WTC11 (cell line): ENCODE data around the gene ZNF598. TPM values are rescaled to one million over a fixed set of nuclear protein-coding genes. Genes with fewer than 3 reads are reported as not detected.

Experiments
- ATAC-seq: fragments of 200-7000 bp; cut with Tn5 transposase; 2 replicates; pipeline ENCODE4 v1.10.0; 2021; ENCODE audit warnings: mild to moderate bottlenecking, moderate library complexity
- CTCF ChIA-PET: fragments of 300-600 bp; sonication (Branson Sonifier 250); formaldehyde crosslinking; loops from one replicate; lab custom pipeline; 2021; ENCODE audit warnings: antibody characterized with exemption; lab: Charles Lee
- POLR2A ChIA-PET: fragments of 350-600 bp; sonication (Branson Sonifier 250); formaldehyde crosslinking; loops from one replicate; lab custom pipeline; 2021; ENCODE audit warnings: antibody characterized with exemption; lab: Charles Lee
- DNase-seq: peaks from one replicate; pipeline ENCODE4 v3.0.0; 2021; ENCODE audit warnings: low spot score
- H3K27ac Mint-ChIP-seq: 2 replicates; pipeline ENCODE4 v1.8.0; 2021; ENCODE audit warnings: mixed read lengths
- H3K27me3 Mint-ChIP-seq: 2 replicates; pipeline ENCODE4 v1.8.0; 2021; ENCODE audit warnings: low read depth, mild to moderate bottlenecking, moderate library complexity, mixed read lengths
- H3K36me3 Mint-ChIP-seq: 2 replicates; pipeline ENCODE4 v1.8.0; 2021; ENCODE audit warnings: mixed read lengths
- H3K4me1 Mint-ChIP-seq: 2 replicates; pipeline ENCODE4 v1.8.0; 2022; ENCODE audit warnings: mixed read lengths
- H3K4me3 Mint-ChIP-seq: 2 replicates; pipeline ENCODE4 v1.8.0; 2021; ENCODE audit warnings: mild to moderate bottlenecking, moderate library complexity, mixed read lengths
- H3K9me3 Mint-ChIP-seq: 2 replicates; pipeline ENCODE4 v1.8.0; 2021; ENCODE audit warnings: mixed read lengths
- AFF4 ChIP-seq: sonication (generic); formaldehyde crosslinking; IDR thresholded peaks from 2 replicates; pipeline ENCODE4 v1.8.1; 2023; ENCODE audit warnings: mild to moderate bottlenecking, missing genetic modification reagents, borderline replicate concordance
- AR ChIP-seq: fragments of 250-450 bp; sonication (Bioruptor Pico); IDR thresholded peaks from 2 replicates; pipeline ENCODE4 v1.9.0; 2021; ENCODE audit warnings: mild to moderate bottlenecking
- ATF1 ChIP-seq: sonication (generic); formaldehyde crosslinking; IDR thresholded peaks from 2 replicates; pipeline ENCODE4 v1.8.1; 2023; ENCODE audit warnings: mild to moderate bottlenecking, moderate library complexity, missing genetic modification reagents
- CREM ChIP-seq: sonication (generic); formaldehyde crosslinking; IDR thresholded peaks from 2 replicates; pipeline ENCODE4 v1.8.1; 2022; ENCODE audit warnings: mild to moderate bottlenecking, missing genetic modification reagents, moderate library complexity
- ETV6 ChIP-seq: sonication (generic); formaldehyde crosslinking; IDR thresholded peaks from 2 replicates; pipeline ENCODE4 v1.8.1; 2022; ENCODE audit warnings: mild to moderate bottlenecking, missing genetic modification reagents
- FOXP1 ChIP-seq: sonication (generic); formaldehyde crosslinking; IDR thresholded peaks from 2 replicates; pipeline ENCODE4 v1.8.0; 2022; ENCODE audit warnings: missing genetic modification reagents, mild to moderate bottlenecking, moderate library complexity, borderline replicate concordance
- NFATC4 ChIP-seq: fragments of 250-450 bp; sonication (Bioruptor Pico); IDR thresholded peaks from 2 replicates; pipeline ENCODE4 v1.9.0; 2021; ENCODE audit warnings: mild to moderate bottlenecking
- NFE2L1 ChIP-seq: sonication (generic); formaldehyde crosslinking; IDR thresholded peaks from 2 replicates; pipeline ENCODE4 v1.8.1; 2023; ENCODE audit warnings: missing genetic modification reagents
- NFYB ChIP-seq: sonication (generic); formaldehyde crosslinking; conservative IDR thresholded peaks from 2 replicates; pipeline ENCODE4 v1.8.0; 2022; ENCODE audit warnings: low read depth, missing genetic modification reagents
- NR1H2 ChIP-seq: sonication (generic); formaldehyde crosslinking; IDR thresholded peaks from 2 replicates; pipeline ENCODE4 v1.9.0; 2021; ENCODE audit warnings: mild to moderate bottlenecking, moderate library complexity, missing genetic modification reagents
- PRRX2 ChIP-seq: fragments of 250-450 bp; sonication (Bioruptor Pico); IDR thresholded peaks from 2 replicates; pipeline ENCODE4 v1.8.0; 2021; ENCODE audit warnings: mild to moderate bottlenecking
- ZNF121 ChIP-seq: sonication (generic); formaldehyde crosslinking; IDR thresholded peaks from 2 replicates; pipeline ENCODE4 v1.8.0; 2023; ENCODE audit warnings: missing genetic modification reagents
- ZNF425 ChIP-seq: fragments of 250-450 bp; sonication (Bioruptor Pico); conservative IDR thresholded peaks from 2 replicates; pipeline ENCODE4 v1.9.0; 2021; ENCODE audit warnings: mild to moderate bottlenecking
- total RNA-seq: library from RNA; stranded (reverse); gene quantifications from 3 replicates; pipeline ENCODE4 v1.2.3, GENCODE V29; 2021
- TF ChIP-seq, protein P1 (sequence below): sonication (generic); formaldehyde crosslinking; IDR thresholded peaks from 2 replicates; pipeline ENCODE4 v1.8.0; 2023; ENCODE audit warnings: mild to moderate bottlenecking, missing genetic modification reagents
- TF ChIP-seq, protein P2 (sequence below): sonication (generic); formaldehyde crosslinking; IDR thresholded peaks from 2 replicates; pipeline ENCODE4 v1.8.0; 2023; ENCODE audit warnings: missing genetic modification reagents
- TF ChIP-seq, protein P3 (sequence below): sonication (generic); formaldehyde crosslinking; IDR thresholded peaks from 2 replicates; pipeline ENCODE4 v1.8.1; 2023; ENCODE audit warnings: mild to moderate bottlenecking, missing genetic modification reagents
- TF ChIP-seq, protein P4 (sequence below): sonication (generic); formaldehyde crosslinking; IDR thresholded peaks from 2 replicates; pipeline ENCODE4 v1.8.1; 2023; ENCODE audit warnings: mild to moderate bottlenecking, missing genetic modification reagents, moderate library complexity

ZNF598 gene
- total RNA-seq, 1 experiment from 2014 or later, result 66.4 TPM

DNA sequence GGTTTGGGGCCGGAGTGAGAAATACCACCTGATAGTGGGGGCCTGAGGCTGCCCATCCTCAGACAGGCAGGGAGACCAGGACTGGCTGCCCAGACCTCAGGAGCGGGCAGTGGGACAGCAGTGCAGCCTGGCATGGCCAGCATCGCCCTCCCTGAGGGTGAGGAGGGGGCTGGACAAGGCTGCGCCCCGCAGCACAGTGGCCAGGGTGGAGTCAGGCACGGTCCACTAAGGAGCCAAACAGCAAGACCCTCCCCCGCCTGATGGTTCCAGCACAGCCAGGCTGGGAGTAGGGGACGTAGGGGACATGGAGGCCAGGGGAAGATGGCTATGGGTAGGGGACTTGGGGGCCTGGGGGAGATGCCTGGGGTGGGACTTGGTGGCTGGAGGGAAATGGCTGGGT is 3.3 kb downstream of the ZNF598 start:
- peaks cover 14% of the 10 kb centered on the region for H3K36me3 Mint-ChIP-seq
- no peaks in the 10 kb centered on the region for H3K27me3 Mint-ChIP-seq
- ATAC-seq, result no peak
- ChIA-PET POLR2A (interaction anchor here (3.0 kb wide), 1 partner anchor 14 kb away, joined by 13 read pairs; no protein-coding TSS in a partner anchor), CTCF (interaction anchor here (0.6 to 3.9 kb wide), 6 partner anchors 8 to 140 kb away, joined by 3 to 82 read pairs (median 23); partner anchors contain the start of gene NPW)
- no peak for DNase-seq
- no peak overlapping the region; the same call in 1 of the 2 replicates for H3K4me3 Mint-ChIP-seq
- TF ChIP-seq ATF1 (CRISPR knock-in tag) (no peak), NR1H2 (CRISPR knock-in tag) (no peak), ZNF425 (CRISPR knock-in tag) (no peak), AR (no peak), NFE2L1 (CRISPR knock-in tag) (no peak), ZNF121 (CRISPR knock-in tag) (no peak), PRRX2 (CRISPR knock-in tag) (no peak), FOXP1 (CRISPR knock-in tag) (no peak), NFATC4 (CRISPR knock-in tag) (no peak)
- TF ChIP-seq, protein P1, sequence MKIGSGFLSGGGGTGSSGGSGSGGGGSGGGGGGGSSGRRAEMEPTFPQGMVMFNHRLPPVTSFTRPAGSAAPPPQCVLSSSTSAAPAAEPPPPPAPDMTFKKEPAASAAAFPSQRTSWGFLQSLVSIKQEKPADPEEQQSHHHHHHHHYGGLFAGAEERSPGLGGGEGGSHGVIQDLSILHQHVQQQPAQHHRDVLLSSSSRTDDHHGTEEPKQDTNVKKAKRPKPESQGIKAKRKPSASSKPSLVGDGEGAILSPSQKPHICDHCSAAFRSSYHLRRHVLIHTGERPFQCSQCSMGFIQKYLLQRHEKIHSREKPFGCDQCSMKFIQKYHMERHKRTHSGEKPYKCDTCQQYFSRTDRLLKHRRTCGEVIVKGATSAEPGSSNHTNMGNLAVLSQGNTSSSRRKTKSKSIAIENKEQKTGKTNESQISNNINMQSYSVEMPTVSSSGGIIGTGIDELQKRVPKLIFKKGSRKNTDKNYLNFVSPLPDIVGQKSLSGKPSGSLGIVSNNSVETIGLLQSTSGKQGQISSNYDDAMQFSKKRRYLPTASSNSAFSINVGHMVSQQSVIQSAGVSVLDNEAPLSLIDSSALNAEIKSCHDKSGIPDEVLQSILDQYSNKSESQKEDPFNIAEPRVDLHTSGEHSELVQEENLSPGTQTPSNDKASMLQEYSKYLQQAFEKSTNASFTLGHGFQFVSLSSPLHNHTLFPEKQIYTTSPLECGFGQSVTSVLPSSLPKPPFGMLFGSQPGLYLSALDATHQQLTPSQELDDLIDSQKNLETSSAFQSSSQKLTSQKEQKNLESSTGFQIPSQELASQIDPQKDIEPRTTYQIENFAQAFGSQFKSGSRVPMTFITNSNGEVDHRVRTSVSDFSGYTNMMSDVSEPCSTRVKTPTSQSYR, result no peak
- TF ChIP-seq, protein P2, sequence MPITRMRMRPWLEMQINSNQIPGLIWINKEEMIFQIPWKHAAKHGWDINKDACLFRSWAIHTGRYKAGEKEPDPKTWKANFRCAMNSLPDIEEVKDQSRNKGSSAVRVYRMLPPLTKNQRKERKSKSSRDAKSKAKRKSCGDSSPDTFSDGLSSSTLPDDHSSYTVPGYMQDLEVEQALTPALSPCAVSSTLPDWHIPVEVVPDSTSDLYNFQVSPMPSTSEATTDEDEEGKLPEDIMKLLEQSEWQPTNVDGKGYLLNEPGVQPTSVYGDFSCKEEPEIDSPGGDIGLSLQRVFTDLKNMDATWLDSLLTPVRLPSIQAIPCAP (CRISPR knock-in tag), result no peak
- peaks cover 39% of the 10 kb centered on the region for H3K4me1 Mint-ChIP-seq
- peak overlapping the region; percentile 89 for H3K27ac Mint-ChIP-seq
- no peaks in the 10 kb centered on the region for H3K9me3 Mint-ChIP-seq

- peak; percentile 7 for ATAC-seq
- Mint-ChIP-seq H3K4me1 (peaks cover 39% of the 10 kb centered on the region), H3K27me3 (no peaks in the 10 kb centered on the region), H3K27ac (no peak overlapping the region), H3K4me3 (no peak overlapping the region), H3K36me3 (peaks cover 19% of the 10 kb centered on the region), H3K9me3 (no peaks in the 10 kb centered on the region)
- ChIA-PET CTCF (interaction anchor here (0.9 to 3.9 kb wide), 7 partner anchors 9 to 141 kb away, joined by 3 to 82 read pairs (median 12); partner anchors contain the start of gene NPW), POLR2A (interaction anchor here (3.0 kb wide), 1 partner anchor 13 kb away, joined by 13 read pairs; no protein-coding TSS in a partner anchor)
- peak; percentile 59 for DNase-seq
- TF ChIP-seq CREM (CRISPR knock-in tag) (no peak), AFF4 (CRISPR knock-in tag) (no peak), NFYB (no peak), ETV6 (CRISPR knock-in tag) (no peak), ZNF425 (CRISPR knock-in tag) (no peak)
- TF ChIP-seq, protein P3, sequence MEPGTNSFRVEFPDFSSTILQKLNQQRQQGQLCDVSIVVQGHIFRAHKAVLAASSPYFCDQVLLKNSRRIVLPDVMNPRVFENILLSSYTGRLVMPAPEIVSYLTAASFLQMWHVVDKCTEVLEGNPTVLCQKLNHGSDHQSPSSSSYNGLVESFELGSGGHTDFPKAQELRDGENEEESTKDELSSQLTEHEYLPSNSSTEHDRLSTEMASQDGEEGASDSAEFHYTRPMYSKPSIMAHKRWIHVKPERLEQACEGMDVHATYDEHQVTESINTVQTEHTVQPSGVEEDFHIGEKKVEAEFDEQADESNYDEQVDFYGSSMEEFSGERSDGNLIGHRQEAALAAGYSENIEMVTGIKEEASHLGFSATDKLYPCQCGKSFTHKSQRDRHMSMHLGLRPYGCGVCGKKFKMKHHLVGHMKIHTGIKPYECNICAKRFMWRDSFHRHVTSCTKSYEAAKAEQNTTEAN, result no peak
- TF ChIP-seq, protein P4, sequence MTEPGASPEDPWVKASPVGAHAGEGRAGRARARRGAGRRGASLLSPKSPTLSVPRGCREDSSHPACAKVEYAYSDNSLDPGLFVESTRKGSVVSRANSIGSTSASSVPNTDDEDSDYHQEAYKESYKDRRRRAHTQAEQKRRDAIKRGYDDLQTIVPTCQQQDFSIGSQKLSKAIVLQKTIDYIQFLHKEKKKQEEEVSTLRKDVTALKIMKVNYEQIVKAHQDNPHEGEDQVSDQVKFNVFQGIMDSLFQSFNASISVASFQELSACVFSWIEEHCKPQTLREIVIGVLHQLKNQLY, result no peak
These were observed 4.0 kb downstream of the ZNF598 start for GRCh38 chr16:2005646-2006045.
